Measurements from ENCODE around the gene SKAP2.
"Not testable (repeated sequence)": the region's sequence is repeated elsewhere in the genome, so short reads cannot be mapped to it uniquely, and the experiment has no call there.

SKAP2 gene

GRCh38 chr7:26856176-26856985, 8.0 kb downstream of the SKAP2 start:
- no peak for DNase-seq

GRCh38 chr7:26854876-26855855, 9.2 kb downstream of the SKAP2 start:
- DNase-seq: no peak

GRCh38 chr7:26853788-26854393, 10.5 kb downstream of the SKAP2 start:
- no peak for DNase-seq

GRCh38 chr7:26850193-26850651, 14.2 kb downstream of the SKAP2 start:
- no peak for DNase-seq

- no peak for DNase-seq
Observed at GRCh38 chr7:26843705-26844104, 20.7 kb downstream of the SKAP2 start.

GRCh38 chr7:26842897-26843296, 21.5 kb downstream of the SKAP2 start:
- no peak for DNase-seq

GRCh38 chr7:26841003-26841739, 23.2 kb downstream of the SKAP2 start:
- no peak for DNase-seq

GRCh38 chr7:26836793-26837192, 27.6 kb downstream of the SKAP2 start:
- not testable (repeated sequence) for DNase-seq

GRCh38 chr7:26815426-26815825, 49.0 kb downstream of the SKAP2 start:
- no peak for DNase-seq

- DNase-seq: no peak
Observed at GRCh38 chr7:26813432-26813831, 51.0 kb downstream of the SKAP2 start.

- DNase-seq: no peak
Observed at GRCh38 chr7:26794541-26794940, 69.8 kb downstream of the SKAP2 start.

- no peak for DNase-seq
Observed at GRCh38 chr7:26792576-26792975, 71.8 kb downstream of the SKAP2 start.

GRCh38 chr7:26792006-26792405, 72.4 kb downstream of the SKAP2 start:
- no peak for DNase-seq

- DNase-seq: no peak
Observed at GRCh38 chr7:26789481-26790184, 74.8 kb downstream of the SKAP2 start.

GRCh38 chr7:26787701-26788100, 76.7 kb downstream of the SKAP2 start:
- DNase-seq: no peak

- no peak for DNase-seq
Observed at GRCh38 chr7:26784118-26784517, 80.3 kb downstream of the SKAP2 start.

- no peak for DNase-seq
Observed at GRCh38 chr7:26782501-26782900, 81.9 kb downstream of the SKAP2 start.

- no peak for DNase-seq
Observed at GRCh38 chr7:26779978-26780595, 84.3 kb downstream of the SKAP2 start.

- no peak for DNase-seq
Observed at GRCh38 chr7:26777385-26777784, 87.0 kb downstream of the SKAP2 start.

GRCh38 chr7:26760501-26760900, 103.9 kb downstream of the SKAP2 start:
- no peak for DNase-seq

- DNase-seq: no peak
Observed at GRCh38 chr7:26759108-26759507, 105.3 kb downstream of the SKAP2 start.

Measured in stimulated activated naive CD4-positive, alpha-beta T cell treated with Interleukin-2 at 50 U/mL for 16 hours (primary cell).